GM21717 (cell line): ENCODE results near the gene TASP1.
"Not testable (repeated sequence)": the region's sequence is repeated elsewhere in the genome, so short reads cannot be mapped to it uniquely, and the experiment has no call there.

Experiments used
- ATAC-seq: cut with Tn5 transposase; IDR thresholded peaks from one replicate; pipeline ENCODE4 v1.9.1; 2021; ENCODE audit warnings: mild to moderate bottlenecking, moderate library complexity; ENCODE audit not compliant: unreplicated experiment

The TASP1 gene

DNA sequence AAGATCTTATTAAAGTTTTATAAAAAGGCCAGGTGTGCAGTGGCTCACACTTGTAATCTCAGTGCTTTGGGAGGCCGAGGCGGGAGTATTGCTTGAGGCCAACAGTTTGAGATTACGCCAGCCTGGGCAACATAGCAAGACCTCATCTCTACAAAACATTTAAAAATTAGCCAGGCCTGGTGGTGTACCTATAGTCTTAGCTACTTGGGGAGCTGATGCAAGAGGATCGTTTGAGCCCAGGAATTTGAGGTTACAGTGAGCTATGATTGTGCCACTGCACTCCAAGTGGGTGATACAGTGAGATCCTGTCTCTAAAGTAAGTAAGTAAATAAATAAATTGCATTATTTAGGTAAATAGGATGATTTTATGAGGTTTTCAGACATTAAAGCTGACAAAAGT is 234.4 kb downstream of the TASP1 start:
- ATAC-seq = no peak

GRCh38 chr20:13403453-13403852 is 235.3 kb downstream of the TASP1 start:
- no peak for ATAC-seq

DNA sequence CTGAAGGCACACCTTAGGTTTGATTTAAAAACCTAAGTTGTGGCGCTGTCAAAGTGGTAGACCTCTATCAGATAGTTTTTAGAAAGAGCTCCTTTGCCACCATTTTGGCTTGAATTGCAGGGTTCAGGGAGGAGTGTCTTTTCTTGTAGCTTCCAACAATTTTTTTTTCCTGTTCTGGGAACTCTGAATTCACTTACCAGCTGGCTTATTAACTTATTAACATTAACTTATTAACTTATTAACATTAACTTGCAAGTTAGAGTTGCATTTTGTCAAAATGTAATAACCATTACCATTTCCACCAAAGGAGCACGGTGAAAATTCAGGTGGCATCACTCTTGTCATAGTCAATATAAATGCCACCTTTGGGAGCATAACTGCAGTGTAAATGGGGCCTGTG is 235.7 kb downstream of the TASP1 start:
- ATAC-seq = no peak

GRCh38 chr20:13402171-13402760 is 236.5 kb downstream of the TASP1 start:
- no peak for ATAC-seq

GRCh38 chr20:13401596-13401995 is 237.1 kb downstream of the TASP1 start:
- no peak for ATAC-seq

DNA sequence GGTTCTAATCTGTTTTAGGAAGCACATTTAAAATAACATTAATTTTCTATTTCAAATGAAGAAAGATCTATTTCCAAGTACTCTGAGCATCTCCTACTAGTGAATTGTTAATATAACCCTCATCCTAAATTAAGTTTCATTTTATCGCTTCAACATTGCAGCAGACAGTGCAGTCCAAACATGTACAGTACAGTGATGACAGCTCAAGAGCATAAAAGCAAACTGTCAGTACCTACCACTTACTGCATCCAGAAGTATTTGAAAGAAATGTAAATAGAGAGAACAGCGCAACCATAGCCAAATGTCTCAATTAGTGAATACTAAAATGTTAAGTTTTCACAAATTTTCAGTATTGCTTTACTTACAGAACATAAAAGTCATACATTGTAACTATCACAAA is 238.3 kb downstream of the TASP1 start:
- no peak for ATAC-seq

- ATAC-seq = no peak
These were observed 241.4 kb downstream of the TASP1 start for GRCh38 chr20:13397300-13397724.

GRCh38 chr20:13396826-13397225 is 241.9 kb downstream of the TASP1 start:
- no peak for ATAC-seq

DNA sequence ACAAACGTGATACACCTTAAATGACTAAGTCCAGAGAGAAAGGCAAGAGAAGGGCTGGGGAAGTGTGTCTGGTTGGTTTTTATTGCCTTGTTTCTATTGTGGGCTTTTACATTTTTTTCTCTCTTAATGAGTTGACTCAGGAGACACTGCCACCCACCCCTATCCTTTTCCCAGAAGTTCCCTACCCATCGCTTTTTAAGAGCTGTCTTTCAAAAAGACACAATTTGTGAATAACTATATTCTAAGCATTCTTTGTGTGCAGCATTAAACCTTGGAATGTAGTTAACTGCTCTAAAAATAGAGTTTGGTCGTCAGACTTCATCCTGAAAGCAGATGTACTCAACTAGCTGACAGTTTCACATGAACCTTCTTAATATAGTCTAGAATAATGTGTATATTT is 242.7 kb downstream of the TASP1 start:
- ATAC-seq = no peak

DNA sequence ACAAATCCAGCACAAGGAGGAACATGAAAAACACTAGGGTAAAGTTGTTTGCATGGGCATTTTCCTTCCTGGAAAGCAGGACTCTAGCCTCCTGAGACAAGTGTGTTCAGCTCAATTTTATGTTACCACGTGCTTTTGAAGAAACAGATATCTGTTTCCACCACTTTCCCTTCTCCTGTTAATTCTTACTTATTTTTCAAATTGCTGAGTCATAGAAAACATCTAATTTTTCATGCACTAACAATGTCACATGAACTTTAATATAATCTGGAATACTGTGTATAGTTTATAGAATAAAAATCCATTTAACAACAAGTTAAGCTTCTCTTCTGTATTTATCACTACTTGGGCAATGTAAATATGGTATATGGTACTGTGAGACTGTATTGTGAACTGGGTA is 243.5 kb downstream of the TASP1 start:
- ATAC-seq = no peak

DNA sequence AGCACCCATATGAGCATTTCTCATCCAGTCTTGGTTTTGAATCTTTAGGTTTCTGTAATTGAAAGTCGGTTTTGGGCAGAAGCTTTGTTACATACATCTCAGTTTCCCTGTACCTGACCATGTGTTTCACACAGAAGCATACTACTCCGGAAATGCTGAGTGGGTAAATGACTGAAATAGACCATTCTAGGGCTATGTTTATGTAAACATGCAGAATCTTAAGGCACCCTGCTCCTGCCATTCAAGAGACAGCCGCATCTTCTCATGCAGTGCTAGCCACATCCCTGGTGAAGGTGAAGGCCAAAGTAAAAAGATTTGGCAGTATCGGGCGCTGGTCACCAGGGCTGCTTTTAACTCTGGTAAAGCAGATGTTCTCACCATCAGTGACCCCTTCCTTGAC is 246.3 kb downstream of the TASP1 start:
- ATAC-seq = no peak

DNA sequence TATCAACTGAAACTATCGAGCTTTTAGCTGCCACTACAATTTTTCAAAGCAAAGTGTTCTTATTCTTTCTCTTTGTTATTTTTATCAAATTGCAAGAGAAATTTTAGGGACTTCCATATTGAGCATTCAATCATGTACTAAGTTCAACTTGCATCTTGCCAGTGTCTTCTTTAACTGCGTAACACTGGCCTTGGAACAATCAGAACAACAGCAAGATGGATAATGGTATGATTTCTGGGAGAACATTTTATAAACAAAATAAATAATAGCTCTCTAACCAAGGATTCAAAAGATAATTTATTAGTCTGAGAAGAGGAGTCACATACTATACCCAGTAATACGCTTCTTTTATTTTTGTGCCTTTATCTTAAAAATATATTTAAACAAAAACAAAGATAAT is 249.6 kb downstream of the TASP1 start:
- no peak for ATAC-seq

DNA sequence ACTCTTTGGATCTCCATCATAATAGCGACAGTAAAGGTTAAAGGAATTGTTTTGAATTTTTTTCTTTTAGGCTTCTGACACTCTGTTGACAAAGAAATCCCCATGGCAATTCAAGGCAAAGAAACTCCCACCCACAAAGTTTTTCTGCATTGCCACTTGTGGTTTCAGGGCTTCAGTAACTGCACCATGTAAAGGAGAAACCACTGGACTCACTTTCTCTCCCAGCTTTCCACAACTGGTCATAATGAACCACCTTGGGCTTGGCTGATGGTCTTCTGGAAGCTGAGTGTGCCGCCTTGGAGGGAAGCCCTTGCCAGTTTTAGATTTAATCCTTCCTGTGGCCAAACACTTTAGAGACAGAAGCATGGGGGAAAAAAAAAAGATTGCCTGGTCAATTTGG is 254.6 kb downstream of the TASP1 start:
- ATAC-seq = no peak

DNA sequence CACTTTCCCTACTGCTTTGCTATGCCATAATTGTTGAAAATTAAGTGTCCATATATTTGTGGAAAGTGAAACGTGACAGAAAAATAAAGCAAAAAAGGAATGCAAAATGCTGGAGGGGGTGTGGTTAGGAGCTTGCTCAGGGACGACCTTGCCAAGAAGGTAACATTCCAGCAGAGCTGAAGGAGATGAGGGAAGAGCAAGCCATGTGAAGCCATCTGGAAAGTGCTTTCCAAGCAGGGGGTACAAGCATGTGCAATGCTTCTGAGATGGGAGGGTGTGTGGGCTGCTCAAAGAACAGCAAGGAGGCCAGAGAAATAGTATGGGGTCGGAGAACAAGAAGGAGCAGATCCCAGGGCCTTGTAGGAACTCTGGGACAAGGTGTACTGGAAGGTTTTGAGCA is 255.9 kb downstream of the TASP1 start:
- ATAC-seq = no peak

DNA sequence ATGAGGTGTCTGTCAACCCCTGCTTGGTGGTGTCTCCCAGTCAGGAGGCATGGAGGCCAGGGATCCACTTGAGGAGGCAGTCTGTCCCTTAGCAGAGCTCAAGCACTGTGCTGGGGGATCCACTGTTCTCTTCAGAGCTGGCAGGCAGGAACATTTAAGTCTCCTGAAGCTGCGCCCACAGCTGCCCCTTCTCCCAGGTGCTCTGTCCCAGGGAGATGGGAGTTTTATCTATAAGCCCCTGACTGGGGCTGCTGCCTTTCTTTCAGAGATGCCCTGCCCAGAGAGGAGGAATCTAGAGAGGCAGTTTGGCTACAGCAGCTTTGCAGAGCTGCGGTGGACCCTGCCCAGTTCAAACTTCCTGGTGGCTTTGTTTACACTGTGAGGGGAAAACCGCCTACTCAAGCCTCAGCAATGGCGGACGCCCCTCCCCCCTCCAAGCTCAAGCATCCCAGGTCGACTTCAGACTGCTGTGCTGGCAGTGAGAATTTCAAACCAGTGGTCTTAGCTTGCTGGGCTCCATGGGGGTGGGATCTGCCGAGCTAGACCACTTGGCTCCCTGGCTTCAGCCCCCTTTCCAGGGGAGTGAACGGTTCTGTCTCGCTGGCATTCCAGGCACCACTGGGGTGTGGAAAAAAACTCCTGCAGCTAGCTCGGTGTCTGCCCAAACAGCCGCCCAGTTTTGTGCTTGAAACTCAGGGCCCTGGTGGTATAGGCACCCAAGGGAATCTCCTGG is 258.1 kb downstream of the TASP1 start:
- ATAC-seq = not testable (repeated sequence)

GRCh38 chr20:13373400-13373799 is 265.3 kb downstream of the TASP1 start:
- no peak for ATAC-seq

GRCh38 chr20:13364278-13365170 is 274.2 kb downstream of the TASP1 start:
- no peak for ATAC-seq

DNA sequence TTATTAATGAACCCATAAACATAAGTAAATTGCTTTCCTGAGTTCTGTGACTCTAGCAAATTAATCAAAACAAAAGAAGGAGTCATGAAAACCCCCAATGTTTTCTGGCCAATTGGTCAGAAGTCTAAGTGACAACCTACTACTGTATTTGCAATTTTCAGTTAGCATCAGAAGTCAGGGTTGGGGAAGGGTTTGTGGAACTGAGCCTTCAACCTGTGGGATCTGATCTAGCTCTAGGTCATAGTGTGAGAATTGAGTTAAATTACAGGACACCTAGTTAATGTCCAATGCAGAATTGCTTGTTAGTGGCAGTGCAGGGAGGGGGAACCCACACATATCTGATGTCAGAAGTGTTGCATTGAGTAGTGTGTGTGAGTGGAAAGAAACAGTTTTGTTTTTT is 275.3 kb downstream of the TASP1 start:
- no peak for ATAC-seq

DNA sequence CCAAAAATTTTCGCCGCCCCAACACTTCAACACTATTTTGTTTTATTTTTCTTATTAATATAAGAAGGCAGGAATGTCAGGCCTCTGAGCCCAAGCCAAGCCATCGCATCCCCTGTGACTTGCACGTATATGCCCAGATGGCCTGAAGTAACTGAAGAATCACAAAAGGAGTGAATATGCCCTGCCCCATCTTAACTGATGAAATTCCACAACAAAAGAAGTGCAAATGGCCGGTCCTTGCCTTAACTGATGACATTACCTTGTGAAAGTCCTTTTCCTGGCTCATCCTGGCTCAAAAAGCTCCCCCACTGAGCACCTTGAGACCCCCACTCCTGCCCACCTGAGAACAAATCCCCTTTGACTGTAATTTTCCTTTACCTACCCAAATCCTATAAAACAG is 276.6 kb downstream of the TASP1 start:
- not testable (repeated sequence) for ATAC-seq

GRCh38 chr20:13358936-13359335 is 279.8 kb downstream of the TASP1 start:
- ATAC-seq = not testable (repeated sequence)

DNA sequence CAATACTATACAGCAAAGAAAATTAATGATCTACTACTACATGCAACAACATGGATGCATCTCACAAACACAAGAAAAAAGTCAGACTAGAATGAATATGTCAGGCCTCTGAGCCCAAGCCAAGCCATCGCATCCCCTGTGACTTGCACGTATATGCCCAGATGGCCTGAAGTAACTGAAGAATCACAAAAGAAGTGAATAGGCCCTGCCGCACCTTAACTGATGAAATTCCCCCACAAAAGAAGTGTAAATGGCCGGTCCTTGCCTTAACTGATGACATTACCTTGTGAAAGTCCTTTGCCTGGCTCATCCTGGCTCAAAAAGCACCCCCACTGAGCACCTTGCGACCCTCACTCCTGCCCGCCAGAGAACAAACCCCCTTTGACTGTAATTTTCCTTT is 280.9 kb downstream of the TASP1 start:
- not testable (repeated sequence) for ATAC-seq

DNA sequence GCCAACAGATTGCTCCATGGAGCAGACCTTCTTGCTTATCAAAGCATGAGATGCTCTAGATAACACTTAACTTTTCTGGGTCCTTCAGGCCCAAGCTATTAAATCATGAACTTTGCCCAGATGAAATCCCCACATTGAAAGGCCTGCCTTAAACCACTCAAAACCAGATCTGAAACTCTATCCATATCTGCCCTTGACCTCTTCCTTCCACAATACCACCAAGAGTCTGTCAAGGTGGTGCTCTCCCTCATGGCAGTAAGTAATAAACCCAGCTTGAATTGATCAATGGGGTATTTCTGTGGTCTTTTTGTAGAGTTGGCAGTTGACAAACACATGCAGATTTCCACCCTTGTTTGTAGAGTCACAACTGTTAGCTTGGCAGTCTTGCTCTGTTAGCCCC is 282.1 kb downstream of the TASP1 start:
- ATAC-seq = no peak
